Measurements from ENCODE around the gene GPRC5B.

GPRC5B gene

DNA sequence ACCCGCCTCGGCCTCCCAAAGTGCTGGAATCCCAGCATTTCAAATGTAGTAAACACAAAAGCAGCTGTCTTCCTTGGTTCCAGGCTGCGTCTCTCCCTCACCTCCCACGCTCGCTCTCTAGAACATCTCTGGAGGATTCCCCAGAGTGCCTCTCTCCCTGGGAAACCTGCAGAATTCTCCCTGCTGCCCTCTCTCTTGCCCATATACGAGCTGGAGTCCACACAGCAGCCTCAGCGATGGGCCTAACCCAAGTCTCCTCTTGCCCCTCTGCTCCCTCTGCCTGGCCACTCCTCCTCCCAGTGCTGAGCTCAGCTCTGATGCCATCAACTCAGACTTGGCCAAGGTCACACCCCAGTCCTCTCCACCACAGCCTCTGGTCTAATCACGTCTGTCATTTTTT is 10.6 kb downstream of the GPRC5B start:
- no peaks in the 10 kb centered on the region for H3K4me1 ChIP-seq (ENCODE audit: control insufficient read depth in 1 of 2, insufficient read depth in 2 of 2, low read length in 2 of 2)
- H3K27ac ChIP-seq (ENCODE audit: low read depth, low read length) = no peak overlapping the region

DNA sequence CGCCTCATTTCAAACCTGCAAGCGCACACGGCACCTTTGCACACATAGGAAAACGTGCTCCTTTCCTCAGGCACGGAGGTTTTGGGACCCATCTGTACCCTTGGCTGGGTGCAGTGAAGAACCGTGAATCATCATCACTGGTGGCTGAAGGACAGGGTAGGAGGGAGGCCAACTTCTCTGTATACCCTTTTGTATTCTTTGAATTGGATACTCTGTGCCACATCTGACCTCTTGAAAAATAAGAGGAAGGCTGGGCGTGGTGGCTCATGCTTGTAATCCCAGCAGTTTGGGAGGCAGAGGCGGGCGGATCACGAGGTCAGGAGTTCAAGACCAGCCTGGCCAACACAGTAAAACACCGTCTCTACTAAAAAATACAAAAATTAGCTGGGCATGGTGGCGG is 11.7 kb downstream of the GPRC5B start:
- H3K9ac ChIP-seq (ENCODE audit: low read depth in 1 of 2, low read length in 2 of 2) = no peak overlapping the region
- no peaks in the 10 kb centered on the region for H3K27me3 ChIP-seq (ENCODE audit: control insufficient read depth in 1 of 2, insufficient read depth in 2 of 2, low read length in 2 of 2)
- no peaks in the 10 kb centered on the region for H3K9me3 ChIP-seq (ENCODE audit: control insufficient read depth in 1 of 2, low read length in 2 of 2)
- H3K4me3 ChIP-seq (ENCODE audit: low read depth in 1 of 2, low read length in 2 of 2) = no peak overlapping the region
- H3K4me1 ChIP-seq (ENCODE audit: control insufficient read depth in 1 of 2, insufficient read depth in 2 of 2, low read length in 2 of 2) = no peaks in the 10 kb centered on the region
- H3K36me3 ChIP-seq (ENCODE audit: control insufficient read depth in 1 of 2, insufficient read depth in 2 of 2, low read length in 2 of 2) = no peaks in the 10 kb centered on the region
- no peak overlapping the region for H3K27ac ChIP-seq (ENCODE audit: low read depth, low read length)

More for the DNA sequence above, 10.6 kb downstream of the GPRC5B start:
- H3K4me3 ChIP-seq (ENCODE audit: low read depth in 1 of 2, low read length in 2 of 2) = no peak overlapping the region
- H3K9me3 ChIP-seq (ENCODE audit: control insufficient read depth in 1 of 2, low read length in 2 of 2) = no peaks in the 10 kb centered on the region
- H3K27me3 ChIP-seq (ENCODE audit: control insufficient read depth in 1 of 2, insufficient read depth in 2 of 2, low read length in 2 of 2) = no peaks in the 10 kb centered on the region
- H3K9ac ChIP-seq (ENCODE audit: low read depth in 1 of 2, low read length in 2 of 2) = no peak overlapping the region
- H3K36me3 ChIP-seq (ENCODE audit: control insufficient read depth in 1 of 2, insufficient read depth in 2 of 2, low read length in 2 of 2) = no peaks in the 10 kb centered on the region

DNA sequence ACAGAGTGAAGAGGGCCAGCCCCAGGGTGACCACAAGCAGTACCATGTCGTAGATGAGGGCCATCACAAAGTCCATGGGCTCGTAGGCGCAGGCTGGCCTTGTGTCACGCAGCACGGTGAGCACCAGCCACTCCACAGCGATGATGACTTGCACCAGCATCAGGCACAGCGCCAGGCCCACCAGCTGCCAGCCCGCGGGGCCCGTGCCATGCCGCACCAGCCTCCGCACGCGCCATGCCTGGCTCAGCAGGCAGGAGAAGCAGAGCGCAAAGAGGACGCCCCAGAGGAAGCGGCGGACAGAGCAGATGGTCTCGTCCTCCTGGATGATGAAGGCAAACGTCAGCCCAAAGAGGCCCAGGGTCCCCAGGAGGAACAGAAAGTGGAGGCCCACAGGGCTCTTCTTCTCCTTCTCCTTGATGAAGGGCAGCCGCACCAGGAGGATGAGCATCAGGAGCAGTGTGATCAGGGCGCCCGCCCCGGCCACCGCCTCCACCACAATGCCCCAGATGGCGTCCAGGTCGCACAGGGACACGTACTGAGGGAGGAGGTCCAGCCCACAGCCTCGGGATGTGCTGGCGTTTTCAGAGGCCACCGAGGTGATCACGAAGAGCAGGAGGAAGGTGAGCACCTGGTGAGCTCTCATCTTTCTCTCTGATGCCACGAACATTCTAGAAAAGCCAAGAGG is 12.3 kb downstream of the GPRC5B start:
- Histone ChIP-seq H3K27ac (ENCODE audit: low read depth, low read length) (no peak overlapping the region), H3K36me3 (ENCODE audit: control insufficient read depth in 1 of 2, insufficient read depth in 2 of 2, low read length in 2 of 2) (no peaks in the 10 kb centered on the region), H3K4me3 (ENCODE audit: low read depth in 1 of 2, low read length in 2 of 2) (no peak overlapping the region), H3K9me3 (ENCODE audit: control insufficient read depth in 1 of 2, low read length in 2 of 2) (no peaks in the 10 kb centered on the region), H3K27me3 (ENCODE audit: control insufficient read depth in 1 of 2, insufficient read depth in 2 of 2, low read length in 2 of 2) (no peaks in the 10 kb centered on the region), H3K9ac (ENCODE audit: low read depth in 1 of 2, low read length in 2 of 2) (no peak overlapping the region), H3K4me1 (ENCODE audit: control insufficient read depth in 1 of 2, insufficient read depth in 2 of 2, low read length in 2 of 2) (no peaks in the 10 kb centered on the region)

DNA sequence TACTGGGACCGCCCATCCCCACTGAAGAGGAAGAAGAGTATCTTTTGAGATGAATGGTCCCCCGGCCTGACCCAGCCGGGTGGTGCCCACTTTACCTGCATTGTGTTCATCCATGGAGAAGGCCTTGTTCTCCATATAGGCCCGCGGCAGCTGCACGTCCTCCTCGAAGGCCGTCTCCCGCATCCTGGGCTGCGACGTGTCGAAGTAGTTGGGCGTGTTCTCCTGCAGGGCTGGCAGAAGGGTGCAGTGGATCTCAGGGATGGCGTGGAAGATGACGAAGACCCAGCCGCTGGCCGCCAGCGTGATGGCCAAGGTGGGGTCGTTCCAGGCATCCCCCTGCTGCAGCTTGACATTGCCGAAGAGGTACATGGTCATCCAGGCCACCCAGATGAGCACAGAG is 12.9 kb downstream of the GPRC5B start:
- H3K27me3 ChIP-seq (ENCODE audit: control insufficient read depth in 1 of 2, insufficient read depth in 2 of 2, low read length in 2 of 2) = no peaks in the 10 kb centered on the region
- no peaks in the 10 kb centered on the region for H3K36me3 ChIP-seq (ENCODE audit: control insufficient read depth in 1 of 2, insufficient read depth in 2 of 2, low read length in 2 of 2)
- H3K9me3 ChIP-seq (ENCODE audit: control insufficient read depth in 1 of 2, low read length in 2 of 2) = no peaks in the 10 kb centered on the region
- H3K9ac ChIP-seq (ENCODE audit: low read depth in 1 of 2, low read length in 2 of 2) = no peak overlapping the region
- no peak overlapping the region for H3K27ac ChIP-seq (ENCODE audit: low read depth, low read length)
- H3K4me3 ChIP-seq (ENCODE audit: low read depth in 1 of 2, low read length in 2 of 2) = no peak overlapping the region
- H3K4me1 ChIP-seq (ENCODE audit: control insufficient read depth in 1 of 2, insufficient read depth in 2 of 2, low read length in 2 of 2) = no peaks in the 10 kb centered on the region

DNA sequence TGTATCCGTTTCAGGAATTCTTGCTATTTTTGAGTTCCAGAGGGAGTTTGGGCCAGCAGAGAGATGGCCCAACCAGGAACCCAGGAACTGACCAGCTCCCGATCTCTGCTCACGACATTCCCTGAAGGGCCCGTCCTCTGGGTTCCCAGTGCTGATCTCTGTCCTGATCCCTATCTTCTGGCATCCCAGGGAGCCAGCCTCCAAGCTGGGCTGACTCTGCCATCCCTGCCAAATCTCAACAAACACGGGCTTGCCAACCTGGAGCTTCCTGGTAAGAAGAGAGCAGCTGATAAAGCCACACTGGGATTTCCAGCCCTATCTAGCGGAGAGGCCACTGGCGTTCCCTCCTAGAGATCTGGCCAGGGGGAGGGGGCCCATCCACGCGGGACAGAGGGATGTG is 16.2 kb downstream of the GPRC5B start:
- Histone ChIP-seq H3K4me3 (ENCODE audit: low read depth in 1 of 2, low read length in 2 of 2) (no peak overlapping the region), H3K4me1 (ENCODE audit: control insufficient read depth in 1 of 2, insufficient read depth in 2 of 2, low read length in 2 of 2) (no peaks in the 10 kb centered on the region), H3K36me3 (ENCODE audit: control insufficient read depth in 1 of 2, insufficient read depth in 2 of 2, low read length in 2 of 2) (no peaks in the 10 kb centered on the region), H3K9me3 (ENCODE audit: control insufficient read depth in 1 of 2, low read length in 2 of 2) (no peaks in the 10 kb centered on the region), H3K27ac (ENCODE audit: low read depth, low read length) (no peak overlapping the region), H3K27me3 (ENCODE audit: control insufficient read depth in 1 of 2, insufficient read depth in 2 of 2, low read length in 2 of 2) (no peaks in the 10 kb centered on the region), H3K9ac (ENCODE audit: low read depth in 1 of 2, low read length in 2 of 2) (no peak overlapping the region)

DNA sequence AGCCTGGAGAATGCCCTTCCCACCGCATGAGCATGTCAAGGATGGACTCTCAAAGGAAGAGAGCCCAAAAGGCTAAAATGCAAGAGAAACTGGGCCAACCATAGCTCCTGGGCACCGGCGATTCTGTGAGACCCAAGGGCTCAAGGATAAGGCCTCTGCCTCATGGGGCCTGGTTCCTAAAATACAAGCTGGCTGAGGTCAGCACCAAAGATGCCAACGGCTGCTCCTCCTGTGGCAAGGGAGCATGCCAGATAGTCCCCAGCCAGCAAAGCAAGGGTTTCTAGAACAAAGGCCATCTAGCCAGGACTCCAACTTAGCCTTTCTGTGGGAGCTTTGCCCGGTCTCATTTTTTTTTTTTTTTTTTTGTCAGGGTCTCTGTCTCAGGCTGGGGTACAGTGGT is 20.1 kb downstream of the GPRC5B start:
- Histone ChIP-seq H3K27me3 (ENCODE audit: control insufficient read depth in 1 of 2, insufficient read depth in 2 of 2, low read length in 2 of 2) (no peaks in the 10 kb centered on the region), H3K4me3 (ENCODE audit: low read depth in 1 of 2, low read length in 2 of 2) (no peak overlapping the region), H3K9ac (ENCODE audit: low read depth in 1 of 2, low read length in 2 of 2) (no peak overlapping the region), H3K4me1 (ENCODE audit: control insufficient read depth in 1 of 2, insufficient read depth in 2 of 2, low read length in 2 of 2) (no peaks in the 10 kb centered on the region), H3K9me3 (ENCODE audit: control insufficient read depth in 1 of 2, low read length in 2 of 2) (no peaks in the 10 kb centered on the region), H3K36me3 (ENCODE audit: control insufficient read depth in 1 of 2, insufficient read depth in 2 of 2, low read length in 2 of 2) (peaks cover 0 to 4% of the 10 kb centered on the region in 2 donors), H3K27ac (ENCODE audit: low read depth, low read length) (no peak overlapping the region)

DNA sequence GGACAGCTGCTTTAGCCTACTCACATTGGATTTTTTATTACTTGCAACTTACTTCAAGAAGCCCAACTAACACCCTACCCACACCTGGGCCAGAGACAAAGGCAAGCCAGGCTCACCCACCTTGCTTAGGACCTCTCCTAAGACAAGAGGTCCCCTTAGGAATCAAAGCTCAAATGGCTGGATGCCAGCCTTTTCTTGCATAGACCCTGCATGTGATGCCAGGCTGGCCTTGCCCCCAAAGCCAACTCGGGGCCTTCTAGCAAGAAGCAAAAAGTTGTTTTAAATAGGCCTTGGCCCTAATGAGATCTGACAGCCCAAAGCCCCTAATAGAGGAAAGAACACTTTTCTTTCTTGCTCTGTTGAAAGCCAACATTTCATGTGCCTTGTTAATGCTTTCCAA is 20.7 kb downstream of the GPRC5B start:
- no peak overlapping the region for H3K4me3 ChIP-seq (ENCODE audit: low read depth in 1 of 2, low read length in 2 of 2)
- H3K27me3 ChIP-seq (ENCODE audit: control insufficient read depth in 1 of 2, insufficient read depth in 2 of 2, low read length in 2 of 2) = no peaks in the 10 kb centered on the region
- no peaks in the 10 kb centered on the region for H3K9me3 ChIP-seq (ENCODE audit: control insufficient read depth in 1 of 2, low read length in 2 of 2)
- H3K36me3 ChIP-seq (ENCODE audit: control insufficient read depth in 1 of 2, insufficient read depth in 2 of 2, low read length in 2 of 2) = peaks cover 0 to 4% of the 10 kb centered on the region in 2 donors
- H3K4me1 ChIP-seq (ENCODE audit: control insufficient read depth in 1 of 2, insufficient read depth in 2 of 2, low read length in 2 of 2) = no peaks in the 10 kb centered on the region
- no peak overlapping the region for H3K9ac ChIP-seq (ENCODE audit: low read depth in 1 of 2, low read length in 2 of 2)
- H3K27ac ChIP-seq (ENCODE audit: low read depth, low read length) = no peak overlapping the region

DNA sequence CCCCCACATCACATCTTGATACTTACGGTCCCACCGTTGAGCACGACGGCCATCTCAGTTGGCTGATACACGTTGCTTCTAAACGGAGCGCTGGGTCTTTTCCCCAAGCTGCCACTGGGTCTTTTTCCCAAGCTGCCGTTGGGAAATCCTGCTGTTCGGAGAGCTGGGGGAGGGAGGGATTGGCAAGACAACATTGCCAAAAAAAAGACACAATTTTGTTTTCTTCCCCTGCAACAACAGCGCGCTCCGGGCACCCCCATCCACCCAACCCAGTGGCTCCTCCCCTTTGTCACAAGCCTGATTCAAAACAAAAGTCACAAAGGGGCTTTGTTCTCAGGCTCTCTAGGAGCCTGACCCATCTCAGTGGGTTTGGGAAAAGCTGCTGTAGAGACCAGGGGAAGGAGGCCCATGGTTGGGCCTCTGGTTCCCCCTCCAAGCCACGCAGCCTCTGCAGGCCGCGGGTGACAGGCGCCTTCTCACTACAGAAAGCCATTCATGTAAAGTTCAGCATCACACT is 22.8 kb downstream of the GPRC5B start:
- Histone ChIP-seq H3K9ac (ENCODE audit: low read depth in 1 of 2, low read length in 2 of 2) (no peak overlapping the region), H3K36me3 (ENCODE audit: control insufficient read depth in 1 of 2, insufficient read depth in 2 of 2, low read length in 2 of 2) (peaks cover 0 to 4% of the 10 kb centered on the region in 2 donors), H3K27me3 (ENCODE audit: control insufficient read depth in 1 of 2, insufficient read depth in 2 of 2, low read length in 2 of 2) (no peaks in the 10 kb centered on the region), H3K4me1 (ENCODE audit: control insufficient read depth in 1 of 2, insufficient read depth in 2 of 2, low read length in 2 of 2) (no peaks in the 10 kb centered on the region), H3K4me3 (ENCODE audit: low read depth in 1 of 2, low read length in 2 of 2) (no peak overlapping the region), H3K9me3 (ENCODE audit: control insufficient read depth in 1 of 2, low read length in 2 of 2) (no peaks in the 10 kb centered on the region), H3K27ac (ENCODE audit: low read depth, low read length) (no peak overlapping the region)

DNA sequence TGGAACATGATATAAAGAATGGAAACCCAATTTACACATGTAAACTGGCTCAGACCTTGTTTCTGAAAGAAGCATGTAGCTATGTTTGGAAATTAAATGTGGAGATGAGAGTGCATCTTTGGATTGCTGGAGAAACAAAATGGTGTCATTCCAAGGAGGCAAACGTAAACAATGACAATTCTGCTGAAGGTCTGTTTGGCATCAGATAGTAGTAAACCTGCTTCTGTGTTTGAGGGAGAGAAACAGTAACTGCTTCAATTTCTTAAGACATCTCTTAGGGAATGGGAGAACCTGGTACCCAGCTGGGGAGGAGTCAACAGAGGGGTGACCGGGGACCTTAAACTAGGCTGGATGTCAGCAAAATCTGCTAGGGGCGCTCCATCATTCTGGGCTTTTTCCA is 23.5 kb downstream of the GPRC5B start:
- H3K4me1 ChIP-seq (ENCODE audit: control insufficient read depth in 1 of 2, insufficient read depth in 2 of 2, low read length in 2 of 2) = no peaks in the 10 kb centered on the region
- H3K9ac ChIP-seq (ENCODE audit: low read depth in 1 of 2, low read length in 2 of 2) = no peak overlapping the region
- H3K36me3 ChIP-seq (ENCODE audit: control insufficient read depth in 1 of 2, insufficient read depth in 2 of 2, low read length in 2 of 2) = peaks cover 0 to 4% of the 10 kb centered on the region in 2 donors
- no peak overlapping the region for H3K4me3 ChIP-seq (ENCODE audit: low read depth in 1 of 2, low read length in 2 of 2)
- no peaks in the 10 kb centered on the region for H3K9me3 ChIP-seq (ENCODE audit: control insufficient read depth in 1 of 2, low read length in 2 of 2)
- no peak overlapping the region for H3K27ac ChIP-seq (ENCODE audit: low read depth, low read length)
- H3K27me3 ChIP-seq (ENCODE audit: control insufficient read depth in 1 of 2, insufficient read depth in 2 of 2, low read length in 2 of 2) = no peaks in the 10 kb centered on the region

DNA sequence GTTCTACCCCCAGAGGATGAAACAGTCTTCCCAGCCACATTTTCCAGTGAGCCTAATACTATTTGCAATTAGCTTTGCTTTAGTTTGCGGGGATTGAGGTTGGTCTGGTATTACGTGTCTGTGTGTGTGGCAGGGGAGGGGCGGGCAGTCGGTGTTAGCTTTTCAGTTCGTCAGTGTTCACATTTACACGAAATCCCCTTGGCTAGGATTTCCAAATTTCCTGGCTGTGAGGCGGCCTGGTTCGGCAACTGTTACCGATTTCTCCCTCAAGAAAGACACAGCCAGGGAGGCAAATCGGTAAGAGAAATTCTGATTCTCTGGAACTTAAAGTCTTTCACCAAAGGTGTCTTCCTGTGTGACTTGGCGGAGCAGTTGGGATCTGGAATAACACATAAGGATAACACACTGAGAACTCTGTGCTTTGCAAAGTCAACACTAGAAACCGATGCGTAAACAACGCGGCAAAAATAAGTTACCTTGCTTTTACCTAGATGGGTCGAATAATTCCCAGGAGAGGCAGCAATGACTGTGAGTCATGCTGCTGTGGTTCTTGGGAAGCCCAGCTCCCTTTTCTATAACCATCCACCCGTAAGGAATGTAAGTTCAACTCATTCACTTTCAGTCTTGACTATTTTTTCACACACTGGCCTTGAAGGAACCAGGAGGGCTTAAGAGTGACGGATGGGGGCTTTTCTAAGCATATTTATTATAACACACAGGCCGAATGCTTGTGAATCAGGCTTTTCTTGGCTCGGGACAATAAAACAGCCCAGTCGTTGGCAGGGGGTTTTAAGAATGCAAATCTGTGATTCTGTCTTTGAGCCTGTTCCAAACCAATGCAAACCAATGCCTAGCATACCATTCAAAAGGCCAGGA is 24.2 kb downstream of the GPRC5B start:
- no peaks in the 10 kb centered on the region for H3K27me3 ChIP-seq (ENCODE audit: control insufficient read depth in 1 of 2, insufficient read depth in 2 of 2, low read length in 2 of 2)
- no peaks in the 10 kb centered on the region for H3K9me3 ChIP-seq (ENCODE audit: control insufficient read depth in 1 of 2, low read length in 2 of 2)
- H3K4me3 ChIP-seq (ENCODE audit: low read depth in 1 of 2, low read length in 2 of 2) = no peak overlapping the region
- H3K36me3 ChIP-seq (ENCODE audit: control insufficient read depth in 1 of 2, insufficient read depth in 2 of 2, low read length in 2 of 2) = peaks cover 0 to 4% of the 10 kb centered on the region in 2 donors
- H3K9ac ChIP-seq (ENCODE audit: low read depth in 1 of 2, low read length in 2 of 2) = no peak overlapping the region
- no peak overlapping the region for H3K27ac ChIP-seq (ENCODE audit: low read depth, low read length)
- no peaks in the 10 kb centered on the region for H3K4me1 ChIP-seq (ENCODE audit: control insufficient read depth in 1 of 2, insufficient read depth in 2 of 2, low read length in 2 of 2)

All from duodenal mucosa (tissue), 2 donors.